HG03025 (cell line): ENCODE measurements around the gene CTAGE6.
"Not testable (repeated sequence)": the region's sequence is repeated elsewhere in the genome, so short reads cannot be mapped to it uniquely, and the experiment has no call there.

Source experiments
- ATAC-seq: cut with Tn5 transposase; IDR thresholded peaks from one replicate; pipeline ENCODE4 v1.9.1; 2021; ENCODE audit warnings: mild to moderate bottlenecking, moderate library complexity; ENCODE audit not compliant: unreplicated experiment, low FRiP score

The CTAGE6 gene

DNA sequence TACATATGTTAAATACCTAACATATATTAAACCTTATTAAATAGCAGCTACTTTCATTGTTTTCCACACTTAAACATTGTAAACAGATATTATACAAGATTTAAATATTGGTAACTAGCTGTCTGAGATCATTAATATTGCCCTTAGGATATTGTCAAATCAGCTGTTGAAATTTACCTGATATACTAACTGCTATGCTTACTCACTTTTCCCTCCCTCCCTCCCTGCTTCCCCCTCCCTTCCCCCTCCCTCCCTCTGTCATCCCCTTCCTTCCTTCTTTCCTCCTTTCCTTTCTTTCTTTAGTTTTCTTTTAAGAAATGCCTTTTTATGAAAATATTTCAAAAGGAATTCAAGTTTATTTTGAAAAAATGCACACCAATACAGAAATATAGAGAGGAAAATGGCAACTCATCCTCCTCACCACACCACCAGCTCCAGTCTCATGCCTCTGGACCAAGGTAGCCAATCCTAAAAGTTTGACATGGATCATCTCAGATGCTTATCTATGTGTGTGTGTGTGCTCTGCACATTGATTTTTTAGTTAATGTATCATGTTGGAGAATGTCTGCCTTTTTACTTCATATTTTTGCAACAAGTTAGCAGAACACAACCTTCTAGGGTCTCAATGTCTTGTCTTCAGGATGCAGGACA, 41.8 kb downstream of the CTAGE6 start:
- ATAC-seq, result not testable (repeated sequence)

DNA sequence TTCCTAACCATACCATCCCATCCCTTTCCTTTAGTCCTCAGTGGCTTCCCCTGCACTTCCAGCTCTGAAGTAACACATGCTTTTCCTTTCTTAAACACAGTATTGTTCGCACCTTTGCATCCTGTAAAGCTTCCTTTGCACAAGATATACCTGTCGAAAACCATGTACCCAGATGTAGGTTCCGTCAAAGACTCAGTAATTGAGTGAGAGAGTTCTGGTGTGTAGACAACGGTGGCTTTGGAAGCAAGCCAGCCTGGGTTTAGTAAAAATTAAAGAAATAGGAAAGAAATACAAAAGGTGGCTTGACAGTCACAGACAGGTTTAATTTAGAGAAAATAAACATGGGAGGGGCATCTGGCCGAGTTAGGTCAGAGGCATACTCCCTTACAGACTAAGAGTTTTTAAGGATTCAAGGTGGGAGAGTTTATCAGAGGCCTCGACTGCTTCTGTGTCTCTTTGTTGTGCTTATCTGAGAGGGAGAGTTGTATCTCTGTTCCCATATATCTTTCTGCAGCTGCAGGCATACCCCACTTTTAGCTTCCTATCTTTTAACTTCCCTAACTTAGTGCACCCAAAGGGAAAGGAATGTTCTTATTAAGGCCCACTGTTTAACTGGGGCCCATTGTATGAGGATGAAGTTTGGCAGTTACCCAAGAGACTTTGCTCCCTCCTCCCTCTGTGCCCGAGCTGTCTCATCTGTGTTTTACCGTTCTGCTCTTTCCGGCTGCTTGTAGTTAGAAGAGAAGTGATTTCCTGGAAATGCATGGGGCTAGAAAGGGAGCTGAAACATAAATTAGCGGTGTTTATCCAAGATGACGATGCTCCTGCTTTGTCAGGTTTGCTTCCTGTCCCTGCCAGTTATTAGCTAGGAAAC, 42.7 kb downstream of the CTAGE6 start:
- not testable (repeated sequence) for ATAC-seq

DNA sequence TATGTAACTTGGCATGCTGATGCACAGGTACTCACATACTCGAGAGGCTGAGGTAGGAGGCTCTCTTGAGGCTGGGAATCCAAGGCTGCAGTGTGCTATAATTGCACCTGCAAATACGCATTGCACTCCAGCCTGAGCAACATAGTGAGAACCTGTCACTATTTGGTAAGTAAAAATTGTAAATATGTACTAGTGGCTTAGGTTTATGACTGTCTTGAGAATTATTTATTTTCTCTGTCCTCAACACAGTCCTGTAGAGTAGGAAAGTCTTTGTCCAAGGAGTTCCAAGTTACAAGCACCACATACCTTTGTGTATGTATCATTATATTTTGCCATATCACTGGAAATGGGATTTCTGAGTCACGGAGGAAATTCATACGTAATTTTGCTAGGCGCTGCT, 45.1 kb downstream of the CTAGE6 start:
- not testable (repeated sequence) for ATAC-seq

DNA sequence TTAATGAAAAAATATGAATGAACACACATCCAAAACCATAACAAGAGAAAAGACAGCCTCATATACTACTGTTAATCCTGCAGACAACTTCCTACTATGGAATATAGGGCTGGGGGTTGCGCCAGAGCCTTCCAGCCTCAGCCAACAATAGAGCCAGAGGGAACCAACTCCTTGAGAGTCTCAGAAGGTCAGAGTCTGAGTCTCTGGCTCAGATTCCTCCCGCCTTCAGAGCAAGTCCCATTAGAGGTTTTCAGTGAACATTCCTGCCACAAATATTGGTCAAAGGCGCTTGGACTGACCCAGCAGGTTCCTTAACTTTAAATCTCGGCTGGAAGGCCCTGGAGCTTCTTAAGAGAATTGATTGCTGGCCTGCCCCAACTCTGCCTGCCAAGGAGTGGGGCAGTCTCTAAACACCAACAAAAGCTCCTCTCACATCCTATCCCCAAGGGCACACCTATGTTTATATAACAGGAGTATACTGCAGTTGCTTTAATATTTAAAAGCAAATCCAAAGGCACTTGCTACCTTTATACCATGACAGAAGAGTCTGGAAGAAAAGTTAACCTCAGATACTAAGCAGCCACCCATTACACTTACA, 45.7 kb downstream of the CTAGE6 start:
- not testable (repeated sequence) for ATAC-seq

DNA sequence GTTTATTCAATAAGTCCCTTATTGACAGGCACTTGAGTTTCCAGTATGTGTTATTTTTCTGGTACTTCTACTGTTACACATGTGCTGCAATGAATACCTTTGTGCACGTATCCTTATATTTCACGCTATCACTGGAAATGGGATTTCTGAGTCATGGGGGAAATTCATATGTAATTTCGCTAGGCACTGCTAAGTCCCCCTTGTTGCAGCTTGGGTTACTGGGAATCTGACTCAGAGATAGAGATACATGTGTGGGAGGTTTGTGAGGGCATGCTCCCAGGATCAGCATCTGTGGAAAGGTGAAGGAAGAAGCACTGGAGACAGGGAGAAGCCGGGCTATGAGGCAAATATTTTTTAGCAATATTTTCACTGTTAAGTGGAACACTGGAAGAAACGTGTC, 47.6 kb downstream of the CTAGE6 start:
- not testable (repeated sequence) for ATAC-seq
